ENCODE results near the gene ERBB4.
A peak's percentile ranks its signal among the peaks of the same experiment; 100 is the strongest.

The ERBB4 gene

GRCh38 chr2:212495046-212495445, 43.6 kb downstream of the ERBB4 start:
- no peak for DNase-seq (ENCODE audit: low read depth)
- H3K4me3 ChIP-seq (ENCODE audit: low read length): no peak overlapping the region
- TF ChIP-seq CTCF (conservative IDR thresholded peaks at IDR 0.05; ENCODE audit: low read length): no peak

DNA sequence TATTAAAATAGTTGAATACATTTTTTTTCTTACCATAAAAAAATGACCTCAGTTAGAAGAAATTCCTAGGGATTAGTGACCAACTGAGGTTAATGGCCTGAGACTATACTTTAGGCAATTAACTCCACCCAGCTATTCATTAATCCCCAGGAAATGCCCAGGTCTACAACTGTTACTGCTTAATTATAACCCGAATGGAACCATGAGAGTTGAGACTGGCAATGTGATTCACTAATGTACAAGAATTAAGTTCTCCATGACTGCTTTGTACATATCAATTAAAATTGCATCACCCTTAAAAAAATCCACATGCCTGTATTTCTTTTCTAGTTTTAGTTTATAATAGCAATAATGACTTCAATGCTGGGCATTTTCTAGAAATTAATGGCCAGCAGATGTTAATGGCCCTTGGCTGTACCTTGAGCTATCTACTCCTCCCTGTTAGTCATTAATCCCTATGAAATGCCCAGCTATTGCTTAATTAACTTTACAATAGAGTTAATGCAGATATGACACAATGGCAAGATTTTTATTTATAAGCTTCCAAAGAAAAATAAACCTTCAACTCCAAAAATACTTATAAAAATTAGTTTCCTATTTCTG, 44.1 kb downstream of the ERBB4 start:
- peak; percentile 5 for DNase-seq (ENCODE audit: low read depth)
- no peak overlapping the region for H3K4me3 ChIP-seq (ENCODE audit: low read length)
- TF ChIP-seq CTCF (conservative IDR thresholded peaks at IDR 0.05; ENCODE audit: low read length): no peak

DNA sequence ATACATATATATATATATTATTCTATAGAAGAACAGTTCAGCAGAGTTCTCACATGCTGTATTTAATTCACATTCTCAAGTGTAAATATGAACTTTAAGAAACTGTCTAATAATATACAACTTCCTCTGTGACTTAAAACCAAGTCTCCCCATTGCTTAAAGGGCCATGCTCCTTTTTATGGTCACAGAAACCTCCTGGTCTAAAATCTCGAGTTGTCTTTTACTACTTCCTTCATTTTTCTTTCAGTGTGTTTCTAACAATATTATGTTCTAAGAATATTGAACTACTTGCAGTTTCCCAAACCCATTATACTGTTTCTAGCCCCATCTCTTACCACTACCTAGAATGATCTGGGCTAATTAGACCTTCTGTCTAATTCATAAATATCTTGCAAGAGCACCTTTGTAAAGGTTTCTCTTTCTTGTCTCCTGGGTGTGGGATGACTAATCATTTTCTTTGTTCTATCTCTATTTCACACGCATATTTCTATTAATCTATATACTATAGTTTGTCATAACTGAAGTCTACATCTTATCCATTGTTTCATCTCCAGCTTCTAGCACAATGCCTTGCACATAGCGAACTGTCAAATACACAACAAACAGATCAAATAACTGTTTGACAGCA, 48.8 kb downstream of the ERBB4 start:
- H3K4me3 ChIP-seq (ENCODE audit: low read length): no peak overlapping the region
- DNase-seq (ENCODE audit: low read depth): no peak
- TF ChIP-seq CTCF (conservative IDR thresholded peaks at IDR 0.05; ENCODE audit: low read length): no peak

DNA sequence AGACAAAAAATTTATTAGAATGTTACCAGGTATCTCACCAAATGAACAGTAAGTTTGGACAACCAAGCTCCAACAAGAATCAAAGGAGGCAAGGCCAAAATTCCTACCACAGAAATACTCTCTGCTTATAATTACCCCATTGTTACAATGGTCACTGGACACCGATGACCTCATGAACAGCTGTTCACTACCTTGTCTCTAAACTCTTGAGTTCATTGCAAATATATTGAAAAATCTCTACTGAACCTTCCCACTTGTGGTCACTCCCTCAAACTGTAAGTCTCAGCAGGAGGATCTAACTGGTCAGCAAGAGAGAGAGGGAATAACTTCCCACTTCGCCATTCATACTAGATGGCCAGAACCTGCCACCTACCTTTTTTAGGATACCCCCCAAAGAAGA, 50.0 kb downstream of the ERBB4 start:
- no peak for DNase-seq (ENCODE audit: low read depth)
- H3K4me3 ChIP-seq (ENCODE audit: low read length): no peak overlapping the region
- TF ChIP-seq CTCF (conservative IDR thresholded peaks at IDR 0.05; ENCODE audit: low read length): no peak

GRCh38 chr2:212484563-212485080, 54.0 kb downstream of the ERBB4 start:
- H3K4me3 ChIP-seq (ENCODE audit: low read length): no peak overlapping the region
- DNase-seq (ENCODE audit: low read depth): peak; percentile 29
- TF ChIP-seq CTCF (conservative IDR thresholded peaks at IDR 0.05; ENCODE audit: low read length): peak; percentile 10; the same call in 1 of the 2 replicates

DNA sequence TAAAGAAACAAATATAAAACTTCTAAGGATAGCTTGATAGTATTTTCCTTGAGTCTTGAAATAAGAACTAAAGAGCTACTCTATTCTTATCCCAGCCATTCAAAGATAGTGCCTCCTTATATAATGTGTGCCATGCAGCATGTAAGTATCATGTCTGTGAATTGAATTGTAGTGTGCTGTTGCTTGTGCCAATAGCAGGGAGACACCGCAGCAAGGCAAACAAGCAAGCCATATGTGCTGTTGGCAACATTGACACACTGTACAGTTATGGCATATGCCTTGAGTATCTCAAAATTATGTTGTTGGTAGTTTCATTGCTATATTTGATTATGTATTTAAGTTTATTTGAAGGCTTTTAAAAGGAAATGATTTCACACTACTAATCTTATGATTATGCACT, 58.2 kb downstream of the ERBB4 start:
- TF ChIP-seq CTCF (conservative IDR thresholded peaks at IDR 0.05; ENCODE audit: low read length): no peak

GRCh38 chr2:212477571-212477970, 61.0 kb downstream of the ERBB4 start:
- TF ChIP-seq CTCF (conservative IDR thresholded peaks at IDR 0.05; ENCODE audit: low read length): no peak
- DNase-seq (ENCODE audit: low read depth): no peak
- H3K4me3 ChIP-seq (ENCODE audit: low read length): no peak overlapping the region

More for the DNA sequence above, 58.2 kb downstream of the ERBB4 start:
- DNase-seq (ENCODE audit: low read depth): no peak
- H3K4me3 ChIP-seq (ENCODE audit: low read length): no peak overlapping the region
